ENCODE data around the gene MIA3.

The MIA3 gene

GRCh38 chr1:222592171-222592570, 25.7 kb upstream of the MIA3 start:
- peaks cover 2% of the 10 kb centered on the region for H4K20me1 ChIP-seq (ENCODE audit: insufficient read depth, low read length, poor library complexity, severe bottlenecking)
- peaks cover 28% of the 10 kb centered on the region for H3K79me2 ChIP-seq (ENCODE audit: insufficient read depth, low read length)
- TF ChIP-seq CTCF (conservative IDR thresholded peaks at IDR 0.05; ENCODE audit: low read length) (no peak), EZH2phosphoT487 (IDR thresholded peaks at IDR 0.05; ENCODE audit: borderline replicate concordance) (no peak)
- no peak overlapping the region for H2AFZ ChIP-seq (ENCODE audit: low read length)
- H3K4me3 ChIP-seq (ENCODE audit: low read length, poor library complexity, severe bottlenecking) = no peak overlapping the region
- peaks cover 63% of the 10 kb centered on the region for H3K27me3 ChIP-seq (ENCODE audit: insufficient read depth, low read length, poor library complexity, severe bottlenecking)
- H3F3A ChIP-seq (ENCODE audit: low read depth) = no peaks in the 10 kb centered on the region
- no peaks in the 10 kb centered on the region for H3K9me3 ChIP-seq (ENCODE audit: insufficient read depth, low read depth, low read length)
- no peaks in the 10 kb centered on the region for H3K9me2 ChIP-seq (replicated peaks; ENCODE audit: low read depth, low read length)
- no peak overlapping the region for H3K9ac ChIP-seq (ENCODE audit: low read depth, low read length, poor library complexity, severe bottlenecking)
- H3K4me2 ChIP-seq (ENCODE audit: low read depth, low read length, poor library complexity, severe bottlenecking) = no peak overlapping the region
- H3K36me3 ChIP-seq (ENCODE audit: insufficient read depth, low read length) = no peaks in the 10 kb centered on the region
- H3K4me1 ChIP-seq (ENCODE audit: insufficient read depth, low read length, poor library complexity, severe bottlenecking) = peaks cover 25% of the 10 kb centered on the region

- H2AFZ ChIP-seq (ENCODE audit: low read length) = no peak overlapping the region
- no peaks in the 10 kb centered on the region for H3K9me3 ChIP-seq (ENCODE audit: insufficient read depth, low read depth, low read length)
- no peaks in the 10 kb centered on the region for H4K20me1 ChIP-seq (ENCODE audit: insufficient read depth, low read length, poor library complexity, severe bottlenecking)
- no peak overlapping the region for H3K4me3 ChIP-seq (ENCODE audit: low read length, poor library complexity, severe bottlenecking)
- no peaks in the 10 kb centered on the region for H3K9me2 ChIP-seq (replicated peaks; ENCODE audit: low read depth, low read length)
- H3K79me2 ChIP-seq (ENCODE audit: insufficient read depth, low read length) = peaks cover 3% of the 10 kb centered on the region; the same call in 1 of the 2 replicates
- TF ChIP-seq EZH2phosphoT487 (IDR thresholded peaks at IDR 0.05; ENCODE audit: borderline replicate concordance) (no peak), CTCF (conservative IDR thresholded peaks at IDR 0.05; ENCODE audit: low read length) (no peak)
- peaks cover 8% of the 10 kb centered on the region for H3K4me1 ChIP-seq (ENCODE audit: insufficient read depth, low read length, poor library complexity, severe bottlenecking)
- H3F3A ChIP-seq (ENCODE audit: low read depth) = no peaks in the 10 kb centered on the region
- H3K9ac ChIP-seq (ENCODE audit: low read depth, low read length, poor library complexity, severe bottlenecking) = no peak overlapping the region
- peaks cover 87% of the 10 kb centered on the region for H3K27me3 ChIP-seq (ENCODE audit: insufficient read depth, low read length, poor library complexity, severe bottlenecking)
- no peaks in the 10 kb centered on the region for H3K36me3 ChIP-seq (ENCODE audit: insufficient read depth, low read length)
- no peak overlapping the region for H3K4me2 ChIP-seq (ENCODE audit: low read depth, low read length, poor library complexity, severe bottlenecking)
Measured at GRCh38 chr1:222594789-222595188, 23.1 kb upstream of the MIA3 start.

- Histone ChIP-seq H3K4me2 (ENCODE audit: low read depth, low read length, poor library complexity, severe bottlenecking) (no peak overlapping the region), H4K20me1 (ENCODE audit: insufficient read depth, low read length, poor library complexity, severe bottlenecking) (no peaks in the 10 kb centered on the region), H3K9me3 (ENCODE audit: insufficient read depth, low read depth, low read length) (no peaks in the 10 kb centered on the region), H3K9me2 (replicated peaks; ENCODE audit: low read depth, low read length) (no peaks in the 10 kb centered on the region), H3K27me3 (ENCODE audit: insufficient read depth, low read length, poor library complexity, severe bottlenecking) (peaks cover 85% of the 10 kb centered on the region), H3F3A (ENCODE audit: low read depth) (no peaks in the 10 kb centered on the region), H3K4me1 (ENCODE audit: insufficient read depth, low read length, poor library complexity, severe bottlenecking) (no peaks in the 10 kb centered on the region), H3K9ac (ENCODE audit: low read depth, low read length, poor library complexity, severe bottlenecking) (no peak overlapping the region), H3K79me2 (ENCODE audit: insufficient read depth, low read length) (no peaks in the 10 kb centered on the region), H2AFZ (ENCODE audit: low read length) (no peak overlapping the region), H3K36me3 (ENCODE audit: insufficient read depth, low read length) (no peaks in the 10 kb centered on the region), H3K4me3 (ENCODE audit: low read length, poor library complexity, severe bottlenecking) (no peak overlapping the region)
- TF ChIP-seq CTCF (conservative IDR thresholded peaks at IDR 0.05; ENCODE audit: low read length) (no peak), EZH2phosphoT487 (IDR thresholded peaks at IDR 0.05; ENCODE audit: borderline replicate concordance) (no peak)
Measured at GRCh38 chr1:222596696-222597095, 21.2 kb upstream of the MIA3 start.
